HPDE6-E6E7 (cell line): ENCODE results near the gene CCDC142.

Experiments used
- DNase-seq: peaks from one replicate; pipeline ENCODE4 v3.0.0; 2011; ENCODE audit warnings: missing footprints; ENCODE audit errors: extremely low spot score

Gene CCDC142

GRCh38 chr2:74482801-74483674 is at the start of gene CCDC142, which contains the start of gene TTC31:
Gene CCDC142, minus strand, starts transcription at chr2:74482998. Its CDS starts 161 bp downstream, at chr2:74482837.
Gene TTC31, plus strand, starts transcription at chr2:74483081. Its CDS starts 15 bp downstream, at chr2:74483096.
- peak; percentile 88 for DNase-seq

- no peak for DNase-seq
These were observed 49.4 kb upstream of the CCDC142 start for GRCh38 chr2:74532222-74532621.

- DNase-seq = no peak
These were observed 48.9 kb upstream of the CCDC142 start for GRCh38 chr2:74531666-74532065.

GRCh38 chr2:74530239-74531187 is 47.7 kb upstream of the CCDC142 start:
- no peak for DNase-seq

DNA sequence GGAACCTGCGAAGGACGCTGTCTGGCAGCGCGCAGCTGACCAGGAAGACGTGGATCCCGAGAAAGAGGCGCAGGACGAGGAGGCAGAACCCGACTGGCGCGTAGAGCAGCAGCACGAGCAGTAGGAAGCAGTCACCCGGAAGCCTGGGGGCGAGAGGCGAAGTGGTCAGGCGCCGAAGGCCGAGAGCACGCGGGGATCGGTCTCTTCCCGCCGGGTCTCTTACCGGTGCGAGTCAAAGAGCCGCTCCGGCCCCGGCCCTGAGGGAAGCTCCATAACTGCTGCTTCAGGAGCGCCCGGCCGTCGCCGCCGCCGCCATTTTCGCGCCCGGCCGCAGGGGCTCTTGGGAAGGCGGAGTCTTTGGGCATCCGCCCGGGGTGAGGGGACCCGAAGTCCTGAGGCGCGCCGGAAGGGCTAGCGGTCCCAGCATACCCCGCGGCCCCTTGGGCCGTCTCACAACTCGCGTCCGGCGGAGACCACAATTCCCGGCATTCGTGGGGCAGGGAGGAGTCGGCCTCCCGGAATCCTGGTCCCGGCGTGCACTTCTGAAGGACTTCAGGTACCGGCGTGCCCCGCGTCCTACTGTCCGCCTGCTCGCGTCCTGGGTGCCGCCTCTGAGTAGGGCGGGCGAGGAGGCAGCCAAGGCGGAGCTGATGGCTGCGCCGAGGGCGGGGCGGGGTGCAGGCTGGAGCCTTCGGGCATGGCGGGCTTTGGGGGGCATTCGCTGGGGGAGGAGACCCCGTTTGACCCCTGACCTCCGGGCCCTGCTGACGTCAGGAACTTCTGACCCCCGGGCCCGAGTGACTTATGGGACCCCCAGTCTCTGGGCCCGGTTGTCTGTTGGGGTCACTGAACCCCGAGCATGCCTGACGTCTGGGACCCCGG is 46.8 kb upstream of the CCDC142 start, which contains the start of the genes AUP1 and HTRA2:
TSS of gene AUP1 (minus strand) at position 350 of the 882 bp plus-strand sequence. CDS start at position 273, 77 bp downstream.
TSS of gene HTRA2 (plus strand) at position 577 of the 882 bp plus-strand sequence. CDS start at position 651, 74 bp downstream.
- peak; percentile 99 for DNase-seq

DNA sequence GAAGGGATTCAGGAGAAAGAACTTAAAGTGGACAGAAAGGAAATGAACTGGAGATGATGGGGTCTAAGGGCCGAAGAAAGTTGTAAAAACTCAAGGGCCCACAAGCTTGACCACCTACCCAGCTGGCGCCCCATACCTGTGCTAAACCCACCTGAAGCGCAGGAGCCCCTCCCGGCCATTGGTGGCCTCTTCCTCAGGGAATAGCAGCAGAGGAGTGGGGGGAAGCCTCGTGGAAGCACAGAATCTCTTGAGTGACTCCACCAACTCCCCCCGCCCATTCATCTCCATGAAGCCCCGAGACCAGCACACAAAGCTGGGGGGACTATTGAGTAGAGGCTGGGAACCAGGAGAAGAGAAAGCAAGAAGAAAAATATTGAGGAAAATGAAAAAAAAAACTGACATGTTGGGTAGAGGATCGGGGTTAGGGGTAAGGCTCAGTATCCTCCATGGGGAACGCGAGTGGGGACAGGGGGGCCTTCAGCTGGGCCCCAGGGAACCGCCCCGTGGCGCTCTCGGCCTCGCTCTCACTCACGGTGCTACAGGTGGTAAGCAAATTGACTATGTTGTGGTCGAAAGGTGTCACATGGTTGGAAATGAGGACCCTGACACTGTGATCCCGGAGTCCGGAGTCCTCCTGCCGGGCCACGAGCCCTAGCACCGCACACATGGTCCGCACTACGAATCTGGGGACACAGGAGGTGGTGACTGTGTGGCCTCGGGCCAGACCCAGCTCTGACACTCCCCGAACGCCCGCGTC is 46.0 kb upstream of the CCDC142 start:
- DNase-seq = no peak

DNA sequence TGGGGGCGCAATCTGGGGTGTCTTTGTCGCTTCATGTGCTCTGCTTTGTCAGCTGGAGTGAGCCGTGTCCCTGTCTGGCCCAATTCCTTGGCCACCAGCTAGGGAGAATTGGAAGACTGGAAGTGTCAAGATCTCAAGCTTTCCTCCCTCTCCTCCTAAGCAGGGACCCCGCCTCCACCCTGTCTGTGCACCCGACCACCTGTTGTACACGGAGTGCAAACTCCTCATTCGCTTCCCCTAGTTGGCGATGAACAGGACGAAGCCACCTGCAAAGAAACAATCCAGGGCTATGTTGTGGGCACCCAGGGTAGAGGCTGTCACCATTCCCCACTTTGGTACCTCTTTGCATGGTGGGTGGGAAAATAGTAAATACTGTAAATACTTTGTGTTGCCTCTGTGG is 44.9 kb upstream of the CCDC142 start:
- no peak for DNase-seq

DNA sequence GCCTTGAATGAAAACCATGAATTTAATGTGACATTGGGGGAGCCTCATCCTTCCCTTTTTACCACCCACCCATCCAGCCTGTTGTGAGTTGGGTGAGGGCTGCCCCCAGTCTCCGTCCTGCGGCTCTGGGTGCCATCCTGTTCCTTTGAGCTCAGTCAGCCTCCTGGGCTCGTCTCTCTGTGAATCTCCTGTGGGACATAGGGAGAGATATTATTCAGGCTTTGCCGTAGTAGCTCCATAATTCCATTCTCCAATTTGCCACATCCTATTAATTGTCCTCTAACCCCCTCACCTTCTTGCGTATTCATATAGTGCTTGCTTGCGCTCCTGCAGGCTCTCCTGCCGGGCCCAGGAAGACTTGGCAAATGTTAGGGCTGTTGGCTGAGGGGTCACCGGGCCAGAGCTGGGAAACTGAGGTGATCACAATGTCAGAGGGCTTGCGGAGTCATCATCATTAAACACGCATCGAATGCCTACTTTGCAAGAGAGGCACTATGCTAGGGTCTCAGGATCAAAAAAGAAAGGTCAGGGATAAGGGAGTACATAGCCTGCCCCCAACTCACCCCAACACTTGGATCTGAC is 43.9 kb upstream of the CCDC142 start:
- no peak for DNase-seq

- peak; percentile 87 for DNase-seq
These were observed 43.2 kb upstream of the CCDC142 start, which contains the start of gene DQX1 for GRCh38 chr2:74525717-74526648. Gene DQX1, minus strand, starts transcription at chr2:74526231. Its CDS starts 502 bp downstream, at chr2:74525729.

DNA sequence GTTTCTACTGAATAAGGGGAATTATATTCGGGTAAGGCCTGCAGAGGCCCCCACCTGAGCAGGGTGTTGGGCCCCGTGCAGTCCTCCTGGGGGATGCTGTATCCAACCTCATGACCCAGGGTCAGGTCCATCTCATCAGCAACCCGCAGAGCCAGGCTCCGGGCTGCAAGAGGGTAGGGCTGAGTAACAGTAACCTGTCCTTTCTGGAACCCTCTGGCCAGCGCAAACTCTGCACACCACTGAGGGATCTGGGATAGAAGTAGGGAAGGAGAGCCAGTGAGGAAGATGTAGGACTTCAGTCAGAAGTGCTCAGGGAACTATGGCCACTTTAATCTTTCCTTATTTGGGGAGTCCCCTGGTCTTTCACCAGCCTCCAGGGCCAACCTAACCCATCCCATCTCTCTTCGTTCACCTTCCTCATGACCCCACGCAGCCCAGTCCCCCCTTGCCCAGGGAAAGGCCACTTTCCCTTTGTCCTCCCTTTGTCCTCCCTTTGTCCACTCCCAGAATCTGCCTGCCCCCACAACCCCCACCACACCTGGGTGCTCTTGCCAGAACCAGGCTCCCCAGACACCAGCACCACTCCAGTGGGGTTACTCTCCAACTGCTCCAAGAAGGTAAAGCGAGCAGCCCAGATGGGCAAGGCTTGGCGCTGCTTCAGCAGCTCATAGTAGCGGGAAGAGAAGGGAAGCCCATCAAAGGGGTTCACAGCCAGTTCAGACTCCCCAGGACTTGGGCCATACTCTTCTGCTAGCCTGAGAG is 42.3 kb upstream of the CCDC142 start:
- DNase-seq = no peak

GRCh38 chr2:74524005-74524404 is 41.2 kb upstream of the CCDC142 start:
- DNase-seq = no peak

- no peak for DNase-seq
These were observed 39.7 kb upstream of the CCDC142 start for GRCh38 chr2:74522516-74522915.

DNA sequence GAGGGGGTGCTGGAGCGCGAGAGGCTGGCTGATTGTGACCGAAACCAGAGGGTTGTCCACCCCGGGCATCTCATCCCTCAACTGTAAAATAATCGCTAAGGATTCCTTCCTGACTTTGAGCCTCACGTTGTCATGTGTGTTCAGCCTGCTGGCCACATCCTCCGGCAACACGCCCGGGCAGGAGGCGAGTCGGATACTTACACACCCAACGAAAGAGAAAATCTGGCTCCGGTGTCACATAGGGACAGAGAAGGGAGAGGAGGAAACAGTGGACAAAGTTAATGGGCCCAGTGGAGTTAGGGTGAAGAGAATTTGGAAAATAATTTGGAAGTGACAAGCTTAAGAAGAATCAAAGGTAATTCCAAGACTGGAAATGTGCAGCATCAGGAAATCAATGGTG is 33.9 kb upstream of the CCDC142 start:
- no peak for DNase-seq

DNA sequence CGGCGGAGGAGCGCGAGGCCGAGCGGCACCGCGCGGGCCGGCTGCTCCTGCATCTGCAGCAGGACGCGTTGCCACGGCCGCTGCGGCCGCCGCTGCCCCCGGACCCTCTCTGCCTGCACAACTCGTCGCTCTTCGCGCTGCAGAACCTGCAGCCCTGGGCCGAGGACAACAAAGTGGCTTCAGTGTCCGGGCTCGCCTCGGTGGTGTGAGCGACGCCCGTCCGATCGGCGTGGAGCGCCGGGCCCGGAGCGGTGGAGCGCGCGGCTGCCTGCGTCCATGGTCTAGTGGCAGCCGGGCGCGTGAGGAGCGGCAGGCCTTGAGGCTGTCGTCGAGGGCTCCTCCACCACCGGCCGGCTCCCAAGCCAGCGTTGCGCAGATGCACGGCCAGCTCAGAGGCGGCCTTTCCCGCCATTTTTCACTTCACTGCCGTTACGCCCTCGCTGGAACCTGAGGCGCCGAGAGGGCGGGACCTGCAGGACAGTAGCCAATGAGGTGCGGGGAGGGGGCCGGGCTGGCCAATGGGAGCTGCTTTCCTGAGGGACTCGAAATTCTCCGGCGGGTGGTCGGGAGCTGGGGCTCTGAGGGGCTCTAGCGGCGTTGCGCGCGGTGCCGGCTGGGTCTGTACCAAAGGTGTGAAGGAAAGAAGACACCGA is 33.3 kb upstream of the CCDC142 start:
- DNase-seq = no peak

DNA sequence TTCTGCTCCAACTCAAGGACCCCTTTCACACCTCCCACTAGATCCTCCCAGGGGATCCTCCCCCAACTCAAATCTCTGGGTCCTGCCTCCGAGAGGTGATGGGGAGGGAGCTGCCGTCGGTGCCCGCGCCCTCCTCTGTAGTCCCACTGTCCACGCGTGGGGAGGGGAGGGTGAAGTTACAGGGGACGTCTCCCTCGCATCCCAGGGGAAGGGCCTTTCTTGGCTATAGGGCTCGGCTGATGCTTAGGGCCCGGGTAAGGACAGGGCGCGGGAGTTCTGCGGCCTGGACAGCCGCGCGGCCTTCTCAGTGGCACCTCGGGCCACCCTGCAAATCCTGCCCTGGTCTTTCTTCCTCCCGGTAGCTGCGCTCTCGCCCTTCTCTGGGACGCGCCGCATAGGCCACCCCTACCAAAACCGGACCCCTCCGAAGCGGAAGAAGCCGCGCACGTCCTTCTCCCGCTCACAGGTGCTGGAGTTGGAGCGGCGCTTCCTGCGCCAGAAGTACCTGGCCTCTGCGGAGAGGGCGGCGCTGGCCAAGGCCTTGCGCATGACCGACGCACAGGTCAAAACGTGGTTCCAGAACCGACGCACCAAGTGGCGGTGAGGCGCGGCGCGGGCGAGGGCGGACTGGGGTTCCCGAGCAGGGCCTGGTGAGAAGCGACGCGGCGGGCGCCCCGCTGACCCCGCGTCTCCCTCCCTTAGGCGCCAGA is 32.6 kb upstream of the CCDC142 start:
- DNase-seq = no peak

GRCh38 chr2:74514368-74515270 is 31.8 kb upstream of the CCDC142 start, which contains the start of gene TLX2:
Gene TLX2, plus strand, starts transcription at chr2:74514450. Its CDS starts 357 bp downstream, at chr2:74514807.
- DNase-seq = no peak
